ENCODE measurements around the gene UGCG. TPM values are rescaled to one million over a fixed set of nuclear protein-coding genes. Genes with fewer than 3 reads are reported as not detected.
A peak's percentile ranks its signal among the peaks of the same experiment; 100 is the strongest.
"Not testable (repeated sequence)": the region's sequence is repeated elsewhere in the genome, so short reads cannot be mapped to it uniquely, and the experiment has no call there.

UGCG gene
- 10 to 100 TPM in 2 of 3 donors, 1 to 10 TPM in 1; 5.4 to 40.9 (median 18.7) TPM for polyA plus RNA-seq

GRCh38 chr9:111895996-111896941 is at the start of gene UGCG:
Gene UGCG, plus strand, starts transcription at chr9:111896814. Its CDS starts 402 bp downstream, at chr9:111897216.
- H3K27ac ChIP-seq (ENCODE audit: low read depth, low read length) = peak within 1 kb of the TSS; percentile 73
- WGBS, 3 donors = 1% methylated on average over 65 to 84 of the region's 84 CpGs

GRCh38 chr9:111851553-111851952 is 45.1 kb upstream of the UGCG start:
- WGBS, 3 donors = 21 to 27% (median 23%) methylated on average over 2 of the region's 2 CpGs
- no peak overlapping the region for H3K27ac ChIP-seq (ENCODE audit: low read depth, low read length)

- no peak overlapping the region for H3K27ac ChIP-seq (ENCODE audit: low read depth, low read length)
- WGBS, 3 donors = 62 to 90% (median 86%) methylated on average over 1 of the region's 1 CpG
Observed at GRCh38 chr9:111852291-111852690, 44.3 kb upstream of the UGCG start.

- no peak overlapping the region for H3K27ac ChIP-seq (ENCODE audit: low read depth, low read length)
Observed at GRCh38 chr9:111853450-111853827, 43.2 kb upstream of the UGCG start.

GRCh38 chr9:111854799-111855198 is 41.8 kb upstream of the UGCG start:
- WGBS, 3 donors = 33 to 80% (median 54%) methylated on average over 4 of the region's 4 CpGs
- H3K27ac ChIP-seq (ENCODE audit: low read depth, low read length) = peak overlapping the region; percentile 36

GRCh38 chr9:111857555-111858211 is 38.9 kb upstream of the UGCG start:
- WGBS, 3 donors = 74 to 92% (median 75%) methylated on average over 3 of the region's 3 CpGs
- H3K27ac ChIP-seq (ENCODE audit: low read depth, low read length) = no peak overlapping the region

- 78 to 93% (median 86%) methylated on average over 4 of the region's 4 CpGs for WGBS, 3 donors
Observed at GRCh38 chr9:111860443-111860842, 36.2 kb upstream of the UGCG start.

GRCh38 chr9:111863636-111864035 is 33.0 kb upstream of the UGCG start:
- no peak overlapping the region for H3K27ac ChIP-seq (ENCODE audit: low read depth, low read length)
- WGBS, 3 donors = 72 to 88% (median 77%) methylated on average over 3 of the region's 3 CpGs

More at GRCh38 chr9:111860443-111860842, 36.2 kb upstream of the UGCG start:
- H3K27ac ChIP-seq (ENCODE audit: low read depth, low read length) = no peak overlapping the region

GRCh38 chr9:111866976-111867375 is 29.6 kb upstream of the UGCG start:
- 45 to 85% (median 50%) methylated on average over 5 of the region's 5 CpGs for WGBS, 3 donors
- no peak overlapping the region for H3K27ac ChIP-seq (ENCODE audit: low read depth, low read length)

GRCh38 chr9:111868475-111868874 is 28.1 kb upstream of the UGCG start:
- WGBS, 3 donors = 87 to 98% (median 90%) methylated on average over 6 of the region's 6 CpGs

GRCh38 chr9:111870774-111871498 is 25.7 kb upstream of the UGCG start:
- 92 to 99% (median 93%) methylated on average over 3 of the region's 3 CpGs for WGBS, 3 donors

More at GRCh38 chr9:111868475-111868874, 28.1 kb upstream of the UGCG start:
- no peak overlapping the region for H3K27ac ChIP-seq (ENCODE audit: low read depth, low read length)

GRCh38 chr9:111871499-111871855 is 25.1 kb upstream of the UGCG start:
- no peak overlapping the region for H3K27ac ChIP-seq (ENCODE audit: low read depth, low read length)

More at GRCh38 chr9:111870774-111871498, 25.7 kb upstream of the UGCG start:
- no peak overlapping the region for H3K27ac ChIP-seq (ENCODE audit: low read depth, low read length)

GRCh38 chr9:111872886-111873285 is 23.7 kb upstream of the UGCG start:
- WGBS, 3 donors = 58 to 89% (median 77%) methylated on average over 3 of the region's 3 CpGs
- H3K27ac ChIP-seq (ENCODE audit: low read depth, low read length) = no peak overlapping the region

More at GRCh38 chr9:111871499-111871855, 25.1 kb upstream of the UGCG start:
- WGBS, 3 donors = 69 to 85% (median 82%) methylated on average over 6 of the region's 6 CpGs

GRCh38 chr9:111873901-111874300 is 22.7 kb upstream of the UGCG start:
- WGBS, 3 donors = 77 to 92% (median 81%) methylated on average over 6 of the region's 6 CpGs
- no peak overlapping the region for H3K27ac ChIP-seq (ENCODE audit: low read depth, low read length)

GRCh38 chr9:111874500-111874899 is 22.1 kb upstream of the UGCG start:
- H3K27ac ChIP-seq (ENCODE audit: low read depth, low read length) = no peak overlapping the region
- WGBS, 3 donors = 45 to 95% (median 71%) methylated on average over 2 of the region's 2 CpGs

GRCh38 chr9:111875291-111875690 is 21.3 kb upstream of the UGCG start:
- not testable (repeated sequence) for H3K27ac ChIP-seq (ENCODE audit: low read depth, low read length)
- WGBS, 3 donors = 86 to 96% (median 93%) methylated on average over 1 of the region's 1 CpG

- whole genome bisulfite sequencing, 3 donors = 92 to 99% (median 94%) methylated on average over 3 of the region's 3 CpGs
- not testable (repeated sequence) for H3K27ac ChIP-seq (ENCODE audit: low read depth, low read length)
Observed at GRCh38 chr9:111875691-111876090, 20.9 kb upstream of the UGCG start.

GRCh38 chr9:111876179-111876578 is 20.4 kb upstream of the UGCG start:
- H3K27ac ChIP-seq (ENCODE audit: low read depth, low read length) = no peak overlapping the region
- WGBS, 3 donors = 90 to 98% (median 92%) methylated on average over 5 of the region's 5 CpGs

GRCh38 chr9:111877420-111877819 is 19.2 kb upstream of the UGCG start:
- 43 to 97% (median 92%) methylated on average over 2 of the region's 2 CpGs for WGBS, 3 donors
- no peak overlapping the region for H3K27ac ChIP-seq (ENCODE audit: low read depth, low read length)

All from adipose tissue (tissue), 3 donors.